Stimulated activated CD8-positive, alpha-beta memory T cell treated with anti-CD3 and anti-CD28 coated beads, Interleukin-12 subunit alpha, Interleukin-12 subunit beta, amount 100 ng/mL, for 4 hours (primary cell): ENCODE data around the gene ACYP2.

Source experiments
- DNase-seq: peaks from one replicate; pipeline ENCODE4 v3.0.0-alpha.2; 2020; ENCODE audit warnings: low read depth

ACYP2 gene

GRCh38 chr2:54158311-54158710 is 42.9 kb downstream of the ACYP2 start:
- DNase-seq, result no peak

- no peak for DNase-seq
Measured at GRCh38 chr2:54161660-54162424, 46.4 kb downstream of the ACYP2 start.

- DNase-seq, result no peak
Measured at GRCh38 chr2:54164106-54164505, 48.7 kb downstream of the ACYP2 start.

GRCh38 chr2:54166121-54166773 is 50.8 kb downstream of the ACYP2 start:
- no peak for DNase-seq

GRCh38 chr2:54176577-54176976 is 61.2 kb downstream of the ACYP2 start:
- no peak for DNase-seq

- DNase-seq, result no peak
Measured at GRCh38 chr2:54183281-54183680, 67.9 kb downstream of the ACYP2 start.

GRCh38 chr2:54183972-54184371 is 68.6 kb downstream of the ACYP2 start:
- DNase-seq, result no peak

- no peak for DNase-seq
Measured at GRCh38 chr2:54185105-54185504, 69.7 kb downstream of the ACYP2 start.

- DNase-seq, result no peak
Measured at GRCh38 chr2:54187331-54187730, 71.9 kb downstream of the ACYP2 start.

GRCh38 chr2:54189539-54189938 is 74.1 kb downstream of the ACYP2 start:
- no peak for DNase-seq

- no peak for DNase-seq
Measured at GRCh38 chr2:54191361-54192135, 76.1 kb downstream of the ACYP2 start.

- no peak for DNase-seq
Measured at GRCh38 chr2:54194761-54195750, 79.6 kb downstream of the ACYP2 start.

- no peak for DNase-seq
Measured at GRCh38 chr2:54196646-54197045, 81.2 kb downstream of the ACYP2 start.

GRCh38 chr2:54204476-54204875 is 89.1 kb downstream of the ACYP2 start:
- no peak for DNase-seq

GRCh38 chr2:54206596-54206995 is 91.2 kb downstream of the ACYP2 start:
- no peak for DNase-seq

GRCh38 chr2:54207666-54208195 is 92.3 kb downstream of the ACYP2 start:
- DNase-seq, result no peak

GRCh38 chr2:54208364-54209240 is 93.2 kb downstream of the ACYP2 start:
- no peak for DNase-seq

- DNase-seq, result no peak
Measured at GRCh38 chr2:54209379-54209778, 94.0 kb downstream of the ACYP2 start.

- no peak for DNase-seq
Measured at GRCh38 chr2:54212456-54212855, 97.0 kb downstream of the ACYP2 start.

GRCh38 chr2:54213082-54213481 is 97.7 kb downstream of the ACYP2 start:
- no peak for DNase-seq
